Measurements from ENCODE around the gene SHISA9. TPM values are rescaled to one million over a fixed set of nuclear protein-coding genes. Genes with fewer than 3 reads are reported as not detected.

SHISA9 gene
- total RNA-seq, 2 donors from 2014 or later, result 0.41 to 0.47 TPM

DNA sequence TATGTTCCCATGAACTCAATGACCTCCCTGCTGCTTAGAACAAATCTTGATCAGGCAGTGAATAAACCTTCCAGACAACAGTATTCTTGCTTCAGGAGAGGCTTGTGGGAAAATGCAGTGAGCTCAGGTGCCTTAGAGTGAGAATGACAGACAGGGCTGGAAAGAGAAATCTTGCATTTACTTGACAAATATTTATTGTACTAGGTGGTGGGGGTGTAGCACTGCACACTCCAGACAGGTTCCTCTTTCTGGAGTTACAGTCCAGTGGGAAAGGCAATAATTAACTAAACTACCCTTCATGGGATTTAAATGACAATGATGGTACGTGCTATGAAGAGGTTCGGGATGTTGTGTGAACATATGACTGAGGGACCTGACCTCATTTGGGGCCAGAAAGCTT, 182.9 kb downstream of the SHISA9 start:
- no peak overlapping the region for H3K27ac ChIP-seq
- no peaks in the 10 kb centered on the region for H3K27me3 ChIP-seq
- no peak for DNase-seq (ENCODE audit: low spot score)
- H3K4me3 ChIP-seq, result no peak overlapping the region
- H3K9me3 ChIP-seq, result peaks cover 0 to 3% of the 10 kb centered on the region in 2 donors
- H3K4me1 ChIP-seq, result no peaks in the 10 kb centered on the region
- no peak for TF ChIP-seq CTCF (IDR thresholded peaks at IDR 0.05)
- H3K36me3 ChIP-seq, result no peaks in the 10 kb centered on the region

- Histone ChIP-seq H3K4me3 (no peak overlapping the region), H3K27ac (no peak overlapping the region), H3K27me3 (no peaks in the 10 kb centered on the region), H3K9me3 (peaks cover 0 to 13% of the 10 kb centered on the region in 2 donors), H3K4me1 (no peaks in the 10 kb centered on the region), H3K36me3 (no peaks in the 10 kb centered on the region)
- no peak for TF ChIP-seq CTCF (IDR thresholded peaks at IDR 0.05)
- no peak for DNase-seq (ENCODE audit: low spot score)
These were observed 192.3 kb downstream of the SHISA9 start for GRCh38 chr16:13093661-13094060.

GRCh38 chr16:13095061-13095460, 193.7 kb downstream of the SHISA9 start:
- Histone ChIP-seq H3K27ac (no peak overlapping the region), H3K27me3 (no peaks in the 10 kb centered on the region), H3K36me3 (no peaks in the 10 kb centered on the region), H3K4me3 (no peak overlapping the region), H3K4me1 (no peaks in the 10 kb centered on the region), H3K9me3 (peaks cover 0 to 12% of the 10 kb centered on the region in 2 donors)
- no peak for DNase-seq (ENCODE audit: low spot score)
- no peak for TF ChIP-seq CTCF (IDR thresholded peaks at IDR 0.05)

GRCh38 chr16:13098536-13098935, 197.1 kb downstream of the SHISA9 start:
- H3K4me3 ChIP-seq, result no peak overlapping the region
- no peaks in the 10 kb centered on the region for H3K36me3 ChIP-seq
- H3K9me3 ChIP-seq, result no peaks in the 10 kb centered on the region
- TF ChIP-seq CTCF (IDR thresholded peaks at IDR 0.05), result no peak
- DNase-seq (ENCODE audit: low spot score), result no peak
- H3K27ac ChIP-seq, result no peak overlapping the region
- H3K4me1 ChIP-seq, result no peaks in the 10 kb centered on the region
- no peaks in the 10 kb centered on the region for H3K27me3 ChIP-seq

DNA sequence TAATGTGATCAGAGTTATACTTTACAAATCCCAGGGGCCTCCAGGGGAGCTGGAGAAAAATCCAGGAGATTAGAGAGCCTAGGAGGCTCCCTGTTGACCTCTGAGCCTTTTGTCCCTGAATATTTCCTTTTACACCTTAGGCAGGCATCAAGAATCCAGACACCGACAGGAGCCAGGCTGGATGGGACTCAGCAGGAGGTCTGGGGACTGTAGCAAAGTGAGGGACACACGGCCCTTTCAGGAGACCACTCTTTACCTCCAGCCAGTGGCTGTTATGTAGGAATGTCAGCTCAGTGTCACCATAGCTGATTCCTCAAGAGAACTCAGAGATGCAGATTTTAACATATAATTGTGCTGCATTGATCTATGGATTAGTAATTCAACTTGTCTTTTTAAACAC, 198.4 kb downstream of the SHISA9 start:
- no peaks in the 10 kb centered on the region for H3K27me3 ChIP-seq
- H3K36me3 ChIP-seq, result no peaks in the 10 kb centered on the region
- H3K4me1 ChIP-seq, result no peaks in the 10 kb centered on the region
- no peak overlapping the region for H3K4me3 ChIP-seq
- H3K9me3 ChIP-seq, result peaks cover 3 to 7% of the 10 kb centered on the region in 2 donors
- H3K27ac ChIP-seq, result no peak overlapping the region
- TF ChIP-seq CTCF (IDR thresholded peaks at IDR 0.05), result no peak
- DNase-seq (ENCODE audit: low spot score), result no peak

GRCh38 chr16:13100970-13101369, 199.6 kb downstream of the SHISA9 start:
- no peak overlapping the region for H3K4me3 ChIP-seq
- H3K9me3 ChIP-seq, result peaks cover 3 to 7% of the 10 kb centered on the region in 2 donors
- H3K27ac ChIP-seq, result no peak overlapping the region
- DNase-seq (ENCODE audit: low spot score), result no peak
- H3K4me1 ChIP-seq, result no peaks in the 10 kb centered on the region
- no peak for TF ChIP-seq CTCF (IDR thresholded peaks at IDR 0.05)
- no peaks in the 10 kb centered on the region for H3K27me3 ChIP-seq
- H3K36me3 ChIP-seq, result no peaks in the 10 kb centered on the region
